Astrocyte of the cerebellum (primary cell): ENCODE data around the gene EFCAB11.

Experiments used
- DNase-seq: peaks from one replicate; pipeline ENCODE4 v3.0.0-alpha.2; 2011; ENCODE audit warnings: low read depth
- H3K4me3 ChIP-seq: 2 replicates; pipeline ENCODE4 v1.5.1; 2011; ENCODE audit warnings: mild to moderate bottlenecking, low read depth, low read length, moderate library complexity
- in situ Hi-C: cut with HindIII; loops from 2 replicates; pipeline ENCODE4 v1.10.0; 2017; ENCODE audit warnings: low sequenced_read_pairs
- TF ChIP-seq, protein P1 (sequence below): IDR thresholded peaks from 2 replicates; pipeline ENCODE4 v1.5.1; 2012; ENCODE audit warnings: low read length, low read depth, moderate library complexity, mild to moderate bottlenecking; ENCODE audit errors: missing control alignments

The EFCAB11 gene

DNA sequence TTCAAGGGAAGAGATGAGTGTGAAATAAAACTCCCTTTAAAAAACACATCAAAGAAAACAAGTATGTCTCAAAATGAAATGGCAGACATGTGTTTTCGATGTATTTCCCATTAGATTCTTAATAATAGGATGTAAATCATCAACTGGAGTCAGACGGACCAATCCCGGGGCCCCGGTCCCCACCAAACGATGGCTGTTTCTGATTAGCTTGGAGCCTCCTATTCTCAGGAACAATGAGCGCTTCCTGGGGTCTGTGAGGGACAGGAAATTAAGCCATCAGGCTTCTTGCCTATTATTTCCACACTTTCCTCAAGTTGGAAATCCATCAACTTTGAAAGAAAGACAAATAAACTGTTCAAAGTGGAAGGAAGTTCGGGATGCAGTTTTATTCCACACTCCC, 179.4 kb downstream of the EFCAB11 start:
- no peak for DNase-seq
- no peak overlapping the region for H3K4me3 ChIP-seq
- in situ Hi-C loops, result no loop called here
- TF ChIP-seq, protein P1, sequence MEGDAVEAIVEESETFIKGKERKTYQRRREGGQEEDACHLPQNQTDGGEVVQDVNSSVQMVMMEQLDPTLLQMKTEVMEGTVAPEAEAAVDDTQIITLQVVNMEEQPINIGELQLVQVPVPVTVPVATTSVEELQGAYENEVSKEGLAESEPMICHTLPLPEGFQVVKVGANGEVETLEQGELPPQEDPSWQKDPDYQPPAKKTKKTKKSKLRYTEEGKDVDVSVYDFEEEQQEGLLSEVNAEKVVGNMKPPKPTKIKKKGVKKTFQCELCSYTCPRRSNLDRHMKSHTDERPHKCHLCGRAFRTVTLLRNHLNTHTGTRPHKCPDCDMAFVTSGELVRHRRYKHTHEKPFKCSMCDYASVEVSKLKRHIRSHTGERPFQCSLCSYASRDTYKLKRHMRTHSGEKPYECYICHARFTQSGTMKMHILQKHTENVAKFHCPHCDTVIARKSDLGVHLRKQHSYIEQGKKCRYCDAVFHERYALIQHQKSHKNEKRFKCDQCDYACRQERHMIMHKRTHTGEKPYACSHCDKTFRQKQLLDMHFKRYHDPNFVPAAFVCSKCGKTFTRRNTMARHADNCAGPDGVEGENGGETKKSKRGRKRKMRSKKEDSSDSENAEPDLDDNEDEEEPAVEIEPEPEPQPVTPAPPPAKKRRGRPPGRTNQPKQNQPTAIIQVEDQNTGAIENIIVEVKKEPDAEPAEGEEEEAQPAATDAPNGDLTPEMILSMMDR, result no peak

- TF ChIP-seq, protein P1, result no peak
- DNase-seq, result no peak
- in situ Hi-C loops, result no loop called here
- H3K4me3 ChIP-seq, result no peak overlapping the region
Observed at GRCh38 chr14:89773644-89774316, 180.8 kb downstream of the EFCAB11 start.

DNA sequence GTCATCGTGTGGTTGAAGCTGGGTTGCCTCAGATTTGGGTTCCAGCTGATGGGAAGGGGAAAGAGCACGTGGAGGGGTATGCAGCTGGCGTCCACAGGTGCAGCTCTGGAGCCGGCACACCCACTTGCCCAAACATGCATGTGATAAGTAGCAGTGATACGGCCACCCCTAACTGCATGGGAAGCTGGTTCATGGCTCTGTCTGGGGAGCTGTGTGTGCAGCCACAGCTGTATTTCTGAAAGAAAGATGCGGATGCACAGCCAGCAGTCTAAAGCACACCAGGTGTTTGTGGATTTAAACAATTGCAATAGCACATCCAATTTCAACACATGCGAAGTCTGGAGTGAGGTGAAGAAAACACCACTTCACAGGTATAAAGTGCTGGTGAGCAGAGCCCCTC, 181.4 kb downstream of the EFCAB11 start:
- H3K4me3 ChIP-seq, result no peak overlapping the region
- no peak for DNase-seq
- TF ChIP-seq, protein P1, result no peak
- in situ Hi-C loops, result no loop called here

DNA sequence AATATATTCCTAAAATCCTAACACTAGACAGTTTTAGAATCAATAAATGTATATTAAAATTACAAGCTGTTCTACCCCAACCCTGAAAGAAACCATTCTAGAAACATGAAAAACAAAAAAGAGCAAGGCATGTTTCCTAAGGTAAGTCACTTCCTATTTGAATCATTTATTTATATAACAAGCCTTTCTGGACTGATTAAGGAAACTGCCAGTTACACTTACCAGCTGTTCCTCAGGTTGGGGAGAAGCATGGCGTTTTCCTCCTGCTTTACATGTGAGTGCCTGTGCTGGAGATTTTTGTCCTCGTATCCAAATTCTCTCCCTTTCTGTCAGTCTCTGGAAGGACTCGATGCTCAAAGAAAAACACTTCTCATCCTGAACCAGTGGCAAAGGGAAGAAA, 183.3 kb downstream of the EFCAB11 start:
- TF ChIP-seq, protein P1, result no peak

GRCh38 chr14:89767861-89768268, 186.7 kb downstream of the EFCAB11 start:
- in situ Hi-C loops, result no loop called here
- no peak overlapping the region for H3K4me3 ChIP-seq
- TF ChIP-seq, protein P1, result peak; percentile 82
- peak; percentile 31 for DNase-seq

More for the DNA sequence above, 183.3 kb downstream of the EFCAB11 start:
- no peak for DNase-seq
- in situ Hi-C loops, result no loop called here
- H3K4me3 ChIP-seq, result no peak overlapping the region

DNA sequence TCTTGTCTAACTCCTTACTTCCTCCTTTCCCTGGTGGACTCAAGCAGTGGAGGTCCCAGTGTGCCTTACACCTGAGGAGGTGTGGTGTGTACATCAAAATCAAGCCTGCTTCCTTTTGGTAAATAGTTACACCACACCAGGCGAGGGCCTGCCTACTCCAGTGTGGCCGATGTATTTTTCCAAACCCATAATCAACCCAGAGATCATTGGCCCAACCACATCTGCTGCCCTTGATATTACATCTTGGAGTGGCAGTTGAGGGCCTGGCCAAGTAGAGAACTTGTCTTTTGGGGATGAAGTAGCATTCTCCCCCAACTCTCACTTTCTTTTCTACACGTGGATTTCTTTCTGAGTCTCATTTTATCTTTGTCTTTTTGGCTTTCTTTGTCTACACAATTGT, 187.4 kb downstream of the EFCAB11 start:
- H3K4me3 ChIP-seq, result no peak overlapping the region
- DNase-seq, result no peak
- TF ChIP-seq, protein P1, result no peak
- in situ Hi-C loops, result no loop called here
